ENCODE data around the gene A1BG.

The A1BG gene

DNA sequence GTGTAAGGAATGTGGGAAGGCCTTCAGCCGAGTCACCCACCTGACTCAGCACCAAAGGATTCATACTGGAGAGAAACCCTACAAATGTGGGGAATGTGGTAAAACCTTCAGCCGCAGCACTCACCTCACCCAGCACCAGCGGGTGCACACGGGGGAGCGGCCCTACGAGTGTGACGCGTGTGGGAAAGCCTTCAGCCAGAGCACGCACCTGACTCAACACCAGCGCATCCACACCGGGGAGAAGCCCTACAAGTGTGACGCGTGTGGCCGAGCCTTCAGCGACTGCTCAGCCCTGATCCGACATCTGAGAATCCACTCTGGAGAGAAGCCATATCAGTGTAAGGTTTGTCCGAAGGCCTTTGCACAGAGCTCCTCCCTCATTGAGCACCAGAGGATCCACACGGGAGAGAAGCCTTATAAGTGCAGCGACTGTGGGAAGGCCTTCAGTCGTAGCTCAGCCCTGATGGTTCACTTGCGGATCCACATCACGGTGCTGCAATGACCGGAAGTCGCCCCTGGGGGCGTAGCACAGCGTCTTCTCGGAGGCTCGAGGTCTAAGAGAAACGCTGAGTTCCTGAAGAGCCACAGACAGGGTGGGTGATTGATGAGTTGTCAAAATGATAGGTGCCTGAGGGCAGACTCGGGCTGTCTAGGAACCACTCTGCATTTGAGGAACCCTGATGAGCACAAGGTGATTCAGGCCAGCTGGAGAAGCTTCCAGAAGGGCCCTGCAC, 14.3 kb downstream of the A1BG start:
- Histone ChIP-seq H3K4me3 (ENCODE audit: low read depth, low read length) (no peak overlapping the region), H3K36me3 (ENCODE audit: control insufficient read depth in 2 of 2, insufficient read depth in 1 of 2, low read length in 2 of 2) (peaks cover 0 to 63% of the 10 kb centered on the region in 2 experiments; a peak in 1 of 3 replicates), H3K9me3 (ENCODE audit: control insufficient read depth, insufficient read depth, low read depth, low read length) (no peaks in the 10 kb centered on the region), H3K27ac (ENCODE audit: extremely low read depth, low read depth, low read length) (no peak overlapping the region), H3K4me1 (ENCODE audit: control insufficient read depth, insufficient read depth, low read length) (no peaks in the 10 kb centered on the region)
- no peak for TF ChIP-seq REPIN1 (tag by site-specific recombination; IDR thresholded peaks at IDR 0.05; ENCODE audit: low read depth)
- no peak for TF ChIP-seq ZNF10 (tag by site-specific recombination; IDR thresholded peaks at IDR 0.05)
- no peak for TF ChIP-seq WT1 (tag by site-specific recombination; IDR thresholded peaks at IDR 0.05)
- TF ChIP-seq ZNF2 (tag by site-specific recombination; IDR thresholded peaks at IDR 0.05): no peak
- TF ChIP-seq ZSCAN30 (tag by site-specific recombination; IDR thresholded peaks at IDR 0.05): no peak
- TF ChIP-seq, protein P1, sequence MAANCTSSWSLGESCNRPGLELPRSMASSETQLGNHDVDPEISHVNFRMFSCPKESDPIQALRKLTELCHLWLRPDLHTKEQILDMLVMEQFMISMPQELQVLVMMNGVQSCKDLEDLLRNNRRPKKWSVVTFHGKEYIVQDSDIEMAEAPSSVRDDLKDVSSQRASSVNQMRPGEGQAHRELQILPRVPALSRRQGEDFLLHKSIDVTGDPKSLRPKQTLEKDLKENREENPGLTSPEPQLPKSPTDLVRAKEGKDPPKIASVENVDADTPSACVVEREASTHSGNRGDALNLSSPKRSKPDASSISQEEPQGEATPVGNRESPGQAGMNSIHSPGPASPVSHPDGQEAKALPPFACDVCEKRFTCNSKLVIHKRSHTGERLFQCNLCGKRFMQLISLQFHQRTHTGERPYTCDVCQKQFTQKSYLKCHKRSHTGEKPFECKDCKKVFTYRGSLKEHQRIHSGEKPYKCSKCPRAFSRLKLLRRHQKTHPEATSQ (tag by site-specific recombination; IDR thresholded peaks at IDR 0.05): no peak
- TF ChIP-seq, protein P2, sequence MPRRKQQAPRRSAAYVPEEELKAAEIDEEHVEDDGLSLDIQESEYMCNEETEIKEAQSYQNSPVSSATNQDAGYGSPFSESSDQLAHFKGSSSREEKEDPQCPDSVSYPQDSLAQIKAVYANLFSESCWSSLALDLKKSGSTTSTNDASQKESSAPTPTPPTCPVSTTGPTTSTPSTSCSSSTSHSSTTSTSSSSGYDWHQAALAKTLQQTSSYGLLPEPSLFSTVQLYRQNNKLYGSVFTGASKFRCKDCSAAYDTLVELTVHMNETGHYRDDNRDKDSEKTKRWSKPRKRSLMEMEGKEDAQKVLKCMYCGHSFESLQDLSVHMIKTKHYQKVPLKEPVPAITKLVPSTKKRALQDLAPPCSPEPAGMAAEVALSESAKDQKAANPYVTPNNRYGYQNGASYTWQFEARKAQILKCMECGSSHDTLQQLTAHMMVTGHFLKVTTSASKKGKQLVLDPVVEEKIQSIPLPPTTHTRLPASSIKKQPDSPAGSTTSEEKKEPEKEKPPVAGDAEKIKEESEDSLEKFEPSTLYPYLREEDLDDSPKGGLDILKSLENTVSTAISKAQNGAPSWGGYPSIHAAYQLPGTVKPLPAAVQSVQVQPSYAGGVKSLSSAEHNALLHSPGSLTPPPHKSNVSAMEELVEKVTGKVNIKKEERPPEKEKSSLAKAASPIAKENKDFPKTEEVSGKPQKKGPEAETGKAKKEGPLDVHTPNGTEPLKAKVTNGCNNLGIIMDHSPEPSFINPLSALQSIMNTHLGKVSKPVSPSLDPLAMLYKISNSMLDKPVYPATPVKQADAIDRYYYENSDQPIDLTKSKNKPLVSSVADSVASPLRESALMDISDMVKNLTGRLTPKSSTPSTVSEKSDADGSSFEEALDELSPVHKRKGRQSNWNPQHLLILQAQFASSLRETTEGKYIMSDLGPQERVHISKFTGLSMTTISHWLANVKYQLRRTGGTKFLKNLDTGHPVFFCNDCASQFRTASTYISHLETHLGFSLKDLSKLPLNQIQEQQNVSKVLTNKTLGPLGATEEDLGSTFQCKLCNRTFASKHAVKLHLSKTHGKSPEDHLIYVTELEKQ (tag by site-specific recombination; IDR thresholded peaks at IDR 0.05; ENCODE audit: borderline replicate concordance): no peak
- TF ChIP-seq, protein P3, sequence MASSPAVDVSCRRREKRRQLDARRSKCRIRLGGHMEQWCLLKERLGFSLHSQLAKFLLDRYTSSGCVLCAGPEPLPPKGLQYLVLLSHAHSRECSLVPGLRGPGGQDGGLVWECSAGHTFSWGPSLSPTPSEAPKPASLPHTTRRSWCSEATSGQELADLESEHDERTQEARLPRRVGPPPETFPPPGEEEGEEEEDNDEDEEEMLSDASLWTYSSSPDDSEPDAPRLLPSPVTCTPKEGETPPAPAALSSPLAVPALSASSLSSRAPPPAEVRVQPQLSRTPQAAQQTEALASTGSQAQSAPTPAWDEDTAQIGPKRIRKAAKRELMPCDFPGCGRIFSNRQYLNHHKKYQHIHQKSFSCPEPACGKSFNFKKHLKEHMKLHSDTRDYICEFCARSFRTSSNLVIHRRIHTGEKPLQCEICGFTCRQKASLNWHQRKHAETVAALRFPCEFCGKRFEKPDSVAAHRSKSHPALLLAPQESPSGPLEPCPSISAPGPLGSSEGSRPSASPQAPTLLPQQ (tag by site-specific recombination; IDR thresholded peaks at IDR 0.05): no peak
- no peak for TF ChIP-seq ZNF248 (tag by site-specific recombination; IDR thresholded peaks at IDR 0.05)
- TF ChIP-seq ZEB2 (tag by site-specific recombination; IDR thresholded peaks at IDR 0.05): no peak
- TF ChIP-seq KLF1 (tag by site-specific recombination; IDR thresholded peaks at IDR 0.05): no peak
- ChIA-PET CTCF (no interaction called here), POLR2A (no interaction called here)

DNA sequence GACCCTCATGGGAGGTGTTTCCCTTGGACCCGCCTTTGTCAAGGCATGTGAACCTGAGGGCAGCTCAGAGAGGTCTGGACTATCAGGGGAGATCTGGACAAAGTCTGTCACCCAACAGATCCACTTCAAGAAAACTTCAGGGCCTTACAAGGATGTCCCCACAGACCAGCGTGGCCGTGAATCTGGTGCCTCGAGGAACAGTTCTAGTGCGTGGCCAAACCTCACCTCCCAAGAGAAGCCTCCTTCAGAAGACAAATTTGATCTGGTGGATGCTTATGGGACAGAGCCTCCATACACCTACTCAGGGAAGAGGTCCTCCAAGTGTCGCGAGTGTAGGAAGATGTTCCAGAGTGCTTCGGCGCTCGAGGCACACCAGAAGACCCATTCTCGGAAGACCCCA, 15.0 kb downstream of the A1BG start:
- Histone ChIP-seq H3K27ac (ENCODE audit: extremely low read depth, low read depth, low read length) (no peak overlapping the region), H3K4me1 (ENCODE audit: control insufficient read depth, insufficient read depth, low read length) (no peaks in the 10 kb centered on the region), H3K9me3 (ENCODE audit: control insufficient read depth, insufficient read depth, low read depth, low read length) (no peaks in the 10 kb centered on the region), H3K36me3 (ENCODE audit: control insufficient read depth in 2 of 2, insufficient read depth in 1 of 2, low read length in 2 of 2) (peaks cover 0 to 63% of the 10 kb centered on the region in 2 experiments; a peak in 1 of 3 replicates), H3K4me3 (ENCODE audit: low read depth, low read length) (no peak overlapping the region)
- TF ChIP-seq ZNF48 (tag by site-specific recombination; IDR thresholded peaks at IDR 0.05) (no peak), SP2 (tag by site-specific recombination; IDR thresholded peaks at IDR 0.05) (no peak), ZNF121 (tag by site-specific recombination; IDR thresholded peaks at IDR 0.05) (no peak), ZNF354C (tag by site-specific recombination; IDR thresholded peaks at IDR 0.05; ENCODE audit: borderline replicate concordance, low read depth) (no peak)
- TF ChIP-seq, protein P4, sequence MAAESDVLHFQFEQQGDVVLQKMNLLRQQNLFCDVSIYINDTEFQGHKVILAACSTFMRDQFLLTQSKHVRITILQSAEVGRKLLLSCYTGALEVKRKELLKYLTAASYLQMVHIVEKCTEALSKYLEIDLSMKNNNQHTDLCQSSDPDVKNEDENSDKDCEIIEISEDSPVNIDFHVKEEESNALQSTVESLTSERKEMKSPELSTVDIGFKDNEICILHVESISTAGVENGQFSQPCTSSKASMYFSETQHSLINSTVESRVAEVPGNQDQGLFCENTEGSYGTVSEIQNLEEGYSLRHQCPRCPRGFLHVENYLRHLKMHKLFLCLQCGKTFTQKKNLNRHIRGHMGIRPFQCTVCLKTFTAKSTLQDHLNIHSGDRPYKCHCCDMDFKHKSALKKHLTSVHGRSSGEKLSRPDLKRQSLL (tag by site-specific recombination; IDR thresholded peaks at IDR 0.05): no peak
- ChIA-PET CTCF (no interaction called here), POLR2A (no interaction called here)

All from HEK293 (cell line).